HepG2 (cell line): Measurements from ENCODE around the gene ZDHHC24. TPM values are rescaled to one million over a fixed set of nuclear protein-coding genes. Genes with fewer than 3 reads are reported as not detected.

ENCODE experiments used
- ATAC-seq: fragments of 200-7000 bp; cut with Tn5 transposase; 3 replicates; pipeline ENCODE4 v1.9.1; 2020; ENCODE audit warnings: mild to moderate bottlenecking, moderate library complexity
- BruUV-seq: library from RNA; stranded (reverse); fragments of 400-500 nt; replicated peaks from 2 replicates; lab custom pipeline; 2021; lab: Mats Ljungman, UMichigan
- CTCF ChIA-PET: fragments of 300-600 bp; formaldehyde crosslinking; extraction: SDS; loops from one replicate; lab custom pipeline; 2021; ENCODE audit warnings: low total read pairs, inconsistent platforms, low intra/inter-chr PET ratio; lab: Yijun Ruan, JAX
- POLR2A ChIA-PET: fragments of 350-600 bp; sonication (Branson Sonifier 250); formaldehyde crosslinking; loops from one replicate; lab custom pipeline; 2020; ENCODE audit warnings: antibody characterized with exemption, inconsistent platforms; lab: Yijun Ruan, JAX
- DNase-seq: peaks from one replicate; pipeline ENCODE4 v3.0.0-alpha.2; 2015; ENCODE audit warnings: low spot score
- FAIRE-seq: peaks from 3 replicates; lab custom pipeline; 2011; peaks lifted over from hg19 to GRCh38; lab: Jason Lieb, UNC
- H2AFZ ChIP-seq: one replicate; pipeline ENCODE4 v1.6.1; 2011; ENCODE audit warnings: low read length, inconsistent platforms
- H3K27ac ChIP-seq: fragments of 300-600 bp; 3 replicates; pipeline ENCODE4 v1.8.0; 2011; ENCODE audit warnings: mixed run types, mild to moderate bottlenecking, mixed read lengths, low read length, inconsistent platforms; ENCODE audit not compliant: insufficient read depth; ENCODE audit errors: extremely low read length
- H3K27me3 ChIP-seq, 2 experiments: fragments of 200-600 bp in 1 of 2; 2 replicates in 1 of 2; 3 replicates in 1 of 2; pipeline versions ENCODE4 v1.6.0 to v1.8.0; 2011; ENCODE audit warnings: low read length in 2 of 2, mild to moderate bottlenecking in 2 of 2, moderate library complexity in 2 of 2, inconsistent platforms in 1 of 2; ENCODE audit not compliant: insufficient read depth in 2 of 2, control insufficient read depth in 1 of 2
- H3K36me3 ChIP-seq, 2 experiments: fragments of 200-600 bp in 1 of 2; replicated peaks in 1 of 2; 2 replicates in 1 of 2; 3 replicates in 1 of 2; pipeline versions ENCODE4 v1.5.1 to v1.8.0; 2011; ENCODE audit warnings: low read length in 2 of 2, inconsistent platforms in 1 of 2; ENCODE audit not compliant: insufficient read depth in 2 of 2, control insufficient read depth in 1 of 2
- H3K4me1 ChIP-seq: 2 replicates; pipeline ENCODE4 v1.5.1; 2012; ENCODE audit warnings: low read length, inconsistent platforms; ENCODE audit not compliant: insufficient read depth
- H3K4me2 ChIP-seq: 2 replicates; pipeline ENCODE4 v1.6.0; 2011; ENCODE audit warnings: low read depth, low read length, inconsistent platforms
- H3K4me3 ChIP-seq, 3 experiments: fragments of 200-600 bp in 1 of 3; sonication (generic), shearing (Covaris generic) in 1 of 3; replicated peaks in 1 of 3; 2 replicates each; pipeline ENCODE4 v1.5.1; 2011 to 2016; ENCODE audit warnings: low read length in 3 of 3, inconsistent platforms in 2 of 3, low read depth in 2 of 3, mild to moderate bottlenecking in 2 of 3, control low read depth in 1 of 3, mixed read lengths in 1 of 3; ENCODE audit not compliant: insufficient read depth in 1 of 3
- H3K79me2 ChIP-seq: one replicate; pipeline ENCODE4 v1.6.1; 2011; ENCODE audit warnings: low read length, inconsistent platforms; ENCODE audit not compliant: insufficient read depth
- H3K9ac ChIP-seq: 2 replicates; pipeline ENCODE4 v1.6.0; 2011; ENCODE audit warnings: mild to moderate bottlenecking, low read depth, low read length, inconsistent platforms; ENCODE audit not compliant: insufficient read depth
- H3K9me3 ChIP-seq: 2 replicates; pipeline ENCODE4 v1.5.1; 2012; ENCODE audit warnings: mild to moderate bottlenecking, low read length
- H4K20me1 ChIP-seq: 2 replicates; pipeline ENCODE4 v1.6.0; 2011; ENCODE audit warnings: inconsistent platforms, mild to moderate bottlenecking, low read length, moderate library complexity; ENCODE audit not compliant: insufficient read depth
- ERF ChIP-seq: IDR thresholded peaks from 2 replicates; pipeline ENCODE4 v1.6.1; 2018; ENCODE audit warnings: missing biosample characterization, missing genetic modification reagents
- MED13 ChIP-seq: sonication (generic); formaldehyde crosslinking; IDR thresholded peaks from 2 replicates; pipeline ENCODE4 v1.5.0; 2020; ENCODE audit warnings: missing genetic modification reagents
- PHF20 ChIP-seq: sonication (generic); formaldehyde crosslinking; IDR thresholded peaks from 2 replicates; pipeline ENCODE4 v1.5.0; 2020; ENCODE audit warnings: mild to moderate bottlenecking, missing genetic modification reagents
- SYNCRIP ChIP-seq: fragments of 200-400 bp; formaldehyde crosslinking; IDR thresholded peaks from 2 replicates; pipeline ENCODE4 v1.6.1; 2018; ENCODE audit warnings: mild to moderate bottlenecking, low read depth, low read length; ENCODE audit not compliant: insufficient read depth
- U2AF2 ChIP-seq: fragments of 200-400 bp; formaldehyde crosslinking; IDR thresholded peaks from 2 replicates; pipeline ENCODE4 v1.6.1; 2017; ENCODE audit warnings: low read depth, mild to moderate bottlenecking, low read length
- ZNF333 ChIP-seq: sonication (generic); formaldehyde crosslinking; IDR thresholded peaks from 2 replicates; pipeline ENCODE4 v1.4.0; 2020; ENCODE audit warnings: mild to moderate bottlenecking, missing genetic modification reagents, borderline replicate concordance
- ZNF337 ChIP-seq: sonication (generic); formaldehyde crosslinking; IDR thresholded peaks from 2 replicates; pipeline ENCODE4 v1.5.1; 2020; ENCODE audit warnings: missing genetic modification reagents, low read depth, mild to moderate bottlenecking, borderline replicate concordance
- ZNF720 ChIP-seq: sonication (generic); formaldehyde crosslinking; IDR thresholded peaks from 2 replicates; pipeline ENCODE4 v1.4.0; 2020; ENCODE audit warnings: missing genetic modification reagents
- ZNF839 ChIP-seq: sonication (generic); formaldehyde crosslinking; IDR thresholded peaks from 2 replicates; pipeline ENCODE4 v1.4.0; 2020; ENCODE audit warnings: missing genetic modification reagents, mild to moderate bottlenecking, borderline replicate concordance
- ZSCAN12 ChIP-seq: sonication (generic); formaldehyde crosslinking; IDR thresholded peaks from 2 replicates; pipeline ENCODE4 v1.9.0; 2021; ENCODE audit warnings: mild to moderate bottlenecking, missing genetic modification reagents
- WGBS: methylation state at CpG from one replicate; pipeline ENCODE4 v1.1.6; 2017; ENCODE audit warnings: low lambda C conversion rate; 5-methylcytosine and 5-hydroxymethylcytosine counted together
- in situ Hi-C: cut with HindIII; loops from 2 replicates; pipeline ENCODE4 v1.10.0; 2017; ENCODE audit warnings: low pct_unique_long_range_greater_than_20kb; ENCODE audit not compliant: extremely low pct_ligation_motif_present
- intact Hi-C: fragments of 100-400 bp; cut with micrococcal nuclease; formaldehyde crosslinking; loops from one replicate; pipeline ENCODE4 v1.10.0; 2022; ENCODE audit not compliant: unreplicated experiment
- polyA plus RNA-seq, 8 experiments: library from polyadenylated mRNA; depleted of rRNA in 3 of 8; stranded (reverse) in 7 of 8; unstranded in 1 of 8; fragments of >200 nt; fragmentation: Illumina TruSeq in 4 of 8; extraction: Trizol in 4 of 8; gene quantifications; 2 replicates each; pipeline versions ENCODE4 v1.2.1 to v1.2.3, GENCODE V29; 2011 to 2016; ENCODE audit warnings: low read depth in 4 of 8, missing spikeins in 1 of 8, mixed read lengths in 1 of 8; ENCODE audit not compliant: insufficient read depth in 1 of 8
- total RNA-seq, 5 experiments: library from RNA; depleted of rRNA; stranded (reverse); fragments of >200 nt; fragmentation: Illumina TruSeq; extraction: Trizol; gene quantifications; 2 replicates each; pipeline ENCODE4 v1.2.3, GENCODE V29; 2016; ENCODE audit warnings: low read depth in 1 of 5
- TF ChIP-seq, protein P1 (sequence below): sonication (generic); formaldehyde crosslinking; IDR thresholded peaks from 2 replicates; pipeline ENCODE4 v1.4.0; 2020; ENCODE audit warnings: missing genetic modification reagents

ZDHHC24 gene
- total and polyA plus RNA-seq, 2 of the 13 experiments (the other 11 are each of a cell fraction or from before 2014, with no cell fraction given), result 4.3 TPM

GRCh38 chr11:66548774-66549630 lies 3.2 kb upstream of the ZDHHC24 start (continued):
- TF ChIP-seq SYNCRIP (no peak), ZNF839 (CRISPR knock-in tag) (no peak), ZNF337 (CRISPR knock-in tag) (no peak), ZSCAN12 (CRISPR knock-in tag) (no peak), ZNF720 (CRISPR knock-in tag) (no peak)

GRCh38 chr11:66548041-66548440 lies 2.2 kb upstream of the ZDHHC24 start:
- CTCF ChIA-PET, result no interaction called here
- in situ Hi-C loops (no loop called here), intact Hi-C loops (no loop called here)
- BruUV-seq, result no TSS peak
- Histone ChIP-seq H2AFZ (no peak overlapping the region), H3K4me2 (peak overlapping the region; percentile 97; the same call in 1 of the 2 replicates), H3K36me3 (no peaks in the 10 kb centered on the region), H3K9ac (no peak overlapping the region), H3K27ac (no peak overlapping the region), H3K79me2 (no peaks in the 10 kb centered on the region), H4K20me1 (no peaks in the 10 kb centered on the region), H3K4me3 (no peak overlapping the region), H3K27me3 (peaks cover 2 to 11% of the 10 kb centered on the region in 2 experiments; a peak in 4 of 5 replicates), H3K4me1 (peaks cover 47% of the 10 kb centered on the region), H3K9me3 (no peaks in the 10 kb centered on the region)
- 8% methylated on average over 6 of the region's 11 CpGs for WGBS
- POLR2A ChIA-PET, result interaction anchor here (1.2 to 2.9 kb wide), 2 partner anchors 130 kb away, joined by 3 to 17 read pairs; partner anchors contain the start of gene RBM4B
- DNase-seq (no peak), ATAC-seq (no peak), FAIRE-seq (no peak)
- TF ChIP-seq ERF (CRISPR knock-in tag), result no peak
- no peak for TF ChIP-seq PHF20 (CRISPR knock-in tag)
- TF ChIP-seq U2AF2, result no peak
- TF ChIP-seq, protein P1, sequence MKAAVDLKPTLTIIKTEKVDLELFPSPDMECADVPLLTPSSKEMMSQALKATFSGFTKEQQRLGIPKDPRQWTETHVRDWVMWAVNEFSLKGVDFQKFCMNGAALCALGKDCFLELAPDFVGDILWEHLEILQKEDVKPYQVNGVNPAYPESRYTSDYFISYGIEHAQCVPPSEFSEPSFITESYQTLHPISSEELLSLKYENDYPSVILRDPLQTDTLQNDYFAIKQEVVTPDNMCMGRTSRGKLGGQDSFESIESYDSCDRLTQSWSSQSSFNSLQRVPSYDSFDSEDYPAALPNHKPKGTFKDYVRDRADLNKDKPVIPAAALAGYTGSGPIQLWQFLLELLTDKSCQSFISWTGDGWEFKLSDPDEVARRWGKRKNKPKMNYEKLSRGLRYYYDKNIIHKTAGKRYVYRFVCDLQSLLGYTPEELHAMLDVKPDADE, result no peak
- no peak for TF ChIP-seq MED13 (CRISPR knock-in tag)
- no peak for TF ChIP-seq ZNF333
